Head of caudate nucleus (tissue), 42 donors: Measurements from ENCODE around the gene C11orf24.

Experiments used
- DNase-seq, 42 donors: peaks; one replicate each; pipeline versions ENCODE4 v3.0.0 to v3.0.0-alpha.2; 2020 to 2021; ENCODE audit warnings: mixed read lengths in 7 of 42
- intact Hi-C: fragments of 100-400 bp; cut with DNase I; formaldehyde crosslinking; loops from one replicate; pipeline ENCODE4 v1.15.0; 2022

The C11orf24 gene

GRCh38 chr11:68215524-68216170, 56.1 kb downstream of the C11orf24 start:
- intact Hi-C loops, result loop anchor here (10.0 kb wide), 1 partner anchor 79 kb away; no protein-coding TSS in a partner anchor
- peak in 1 of 42 donors; percentile 34 for DNase-seq

- DNase-seq, result peak in 12 of 42 donors; percentile 16 to 49 (median 24)
- intact Hi-C loops, result loop anchor here (10.0 kb wide), 1 partner anchor 80 kb away; no protein-coding TSS in a partner anchor
Measured at GRCh38 chr11:68215087-68215445, 56.7 kb downstream of the C11orf24 start.

- intact Hi-C loops, result loop anchor here (5.0 to 10.0 kb wide), 2 partner anchors 80 to 243 kb away; no protein-coding TSS in a partner anchor
- DNase-seq, result peak in 25 of 42 donors; percentile 14 to 60 (median 34)
Measured at GRCh38 chr11:68214173-68215086, 57.3 kb downstream of the C11orf24 start.

- intact Hi-C loops, result loop anchor here (2.0 to 10.0 kb wide), 3 partner anchors 81 to 244 kb away; partner anchors contain the start of gene CHKA
- DNase-seq, result peak; percentile 52 to 95 (median 90)
Measured at GRCh38 chr11:68213555-68214172, 58.1 kb downstream of the C11orf24 start.

GRCh38 chr11:68213135-68213515, 58.6 kb downstream of the C11orf24 start, which contains the start of gene KMT5B:
Gene KMT5B, minus strand, starts transcription at chr11:68213296. Its CDS starts 23,220 bp downstream, at chr11:68190076.
- DNase-seq, result peak in 31 of 42 donors; percentile 21 to 81 (median 60)
- intact Hi-C loops, result loop anchor here (2.0 to 10.0 kb wide), 3 partner anchors 82 to 244 kb away; partner anchors contain the start of gene CHKA

- peak in 39 of 42 donors; percentile 21 to 82 (median 60) for DNase-seq
- intact Hi-C loops, result loop anchor here (2.0 to 10.0 kb wide), 3 partner anchors 82 to 245 kb away; partner anchors contain the start of gene CHKA
Measured at GRCh38 chr11:68212421-68213134, 59.2 kb downstream of the C11orf24 start.

- intact Hi-C loops, result loop anchor here (5.0 to 10.0 kb wide), 2 partner anchors 83 to 246 kb away; no protein-coding TSS in a partner anchor
- DNase-seq, result peak in 2 of 42 donors; percentile 22 to 38
Measured at GRCh38 chr11:68211546-68211945, 60.2 kb downstream of the C11orf24 start.
